HepG2 (cell line): ENCODE results near the gene IL1RAPL1. TPM values are rescaled to one million over a fixed set of nuclear protein-coding genes. Genes with fewer than 3 reads are reported as not detected.

Experiments used
- ATAC-seq: fragments of 200-7000 bp; cut with Tn5 transposase; 3 replicates; pipeline ENCODE4 v1.9.1; 2020; ENCODE audit warnings: mild to moderate bottlenecking, moderate library complexity
- BruUV-seq: library from RNA; stranded (reverse); fragments of 400-500 nt; replicated peaks from 2 replicates; lab custom pipeline; 2021; lab: Mats Ljungman, UMichigan
- CTCF ChIA-PET: fragments of 300-600 bp; formaldehyde crosslinking; extraction: SDS; loops from one replicate; lab custom pipeline; 2021; ENCODE audit warnings: low total read pairs, inconsistent platforms, low intra/inter-chr PET ratio; lab: Yijun Ruan, JAX
- POLR2A ChIA-PET: fragments of 350-600 bp; sonication (Branson Sonifier 250); formaldehyde crosslinking; loops from one replicate; lab custom pipeline; 2020; ENCODE audit warnings: antibody characterized with exemption, inconsistent platforms; lab: Yijun Ruan, JAX
- DNase-seq: peaks from one replicate; pipeline ENCODE4 v3.0.0-alpha.2; 2015; ENCODE audit warnings: low spot score
- FAIRE-seq: peaks from 3 replicates; lab custom pipeline; 2011; peaks lifted over from hg19 to GRCh38; lab: Jason Lieb, UNC
- H2AFZ ChIP-seq: one replicate; pipeline ENCODE4 v1.6.1; 2011; ENCODE audit warnings: low read length, inconsistent platforms
- H3K27ac ChIP-seq: fragments of 300-600 bp; 3 replicates; pipeline ENCODE4 v1.8.0; 2011; ENCODE audit warnings: mixed run types, mild to moderate bottlenecking, mixed read lengths, low read length, inconsistent platforms; ENCODE audit not compliant: insufficient read depth; ENCODE audit errors: extremely low read length
- H3K27me3 ChIP-seq, 2 experiments: fragments of 200-600 bp in 1 of 2; 2 replicates in 1 of 2; 3 replicates in 1 of 2; pipeline versions ENCODE4 v1.6.0 to v1.8.0; 2011; ENCODE audit warnings: low read length in 2 of 2, mild to moderate bottlenecking in 2 of 2, moderate library complexity in 2 of 2, inconsistent platforms in 1 of 2; ENCODE audit not compliant: insufficient read depth in 2 of 2, control insufficient read depth in 1 of 2
- H3K36me3 ChIP-seq, 2 experiments: fragments of 200-600 bp in 1 of 2; replicated peaks in 1 of 2; 2 replicates in 1 of 2; 3 replicates in 1 of 2; pipeline versions ENCODE4 v1.5.1 to v1.8.0; 2011; ENCODE audit warnings: low read length in 2 of 2, inconsistent platforms in 1 of 2; ENCODE audit not compliant: insufficient read depth in 2 of 2, control insufficient read depth in 1 of 2
- H3K4me1 ChIP-seq: 2 replicates; pipeline ENCODE4 v1.5.1; 2012; ENCODE audit warnings: low read length, inconsistent platforms; ENCODE audit not compliant: insufficient read depth
- H3K4me2 ChIP-seq: 2 replicates; pipeline ENCODE4 v1.6.0; 2011; ENCODE audit warnings: low read depth, low read length, inconsistent platforms
- H3K4me3 ChIP-seq, 3 experiments: fragments of 200-600 bp in 1 of 3; sonication (generic), shearing (Covaris generic) in 1 of 3; replicated peaks in 1 of 3; 2 replicates each; pipeline ENCODE4 v1.5.1; 2011 to 2016; ENCODE audit warnings: low read length in 3 of 3, inconsistent platforms in 2 of 3, low read depth in 2 of 3, mild to moderate bottlenecking in 2 of 3, control low read depth in 1 of 3, mixed read lengths in 1 of 3; ENCODE audit not compliant: insufficient read depth in 1 of 3
- H3K79me2 ChIP-seq: one replicate; pipeline ENCODE4 v1.6.1; 2011; ENCODE audit warnings: low read length, inconsistent platforms; ENCODE audit not compliant: insufficient read depth
- H3K9ac ChIP-seq: 2 replicates; pipeline ENCODE4 v1.6.0; 2011; ENCODE audit warnings: mild to moderate bottlenecking, low read depth, low read length, inconsistent platforms; ENCODE audit not compliant: insufficient read depth
- H3K9me3 ChIP-seq: 2 replicates; pipeline ENCODE4 v1.5.1; 2012; ENCODE audit warnings: mild to moderate bottlenecking, low read length
- H4K20me1 ChIP-seq: 2 replicates; pipeline ENCODE4 v1.6.0; 2011; ENCODE audit warnings: inconsistent platforms, mild to moderate bottlenecking, low read length, moderate library complexity; ENCODE audit not compliant: insufficient read depth
- KAT7 ChIP-seq: IDR thresholded peaks from 2 replicates; pipeline ENCODE4 v1.6.1; 2018; ENCODE audit warnings: borderline replicate concordance, missing compliant biosample characterization
- POLR2G ChIP-seq: fragments of 200-400 bp; formaldehyde crosslinking; IDR thresholded peaks from 2 replicates; pipeline ENCODE4 v1.6.1; 2018; ENCODE audit warnings: mild to moderate bottlenecking, low read depth, low read length, moderate library complexity
- ZHX2 ChIP-seq, 2 experiments: sonication (generic) in 1 of 2; formaldehyde crosslinking in 1 of 2; IDR thresholded peaks; 2 replicates each; pipeline versions ENCODE4 v1.6.1 to v1.9.0; 2014 to 2022; ENCODE audit warnings: antibody characterized with exemption in 1 of 2, borderline replicate concordance in 1 of 2, inconsistent platforms in 1 of 2, low read depth in 1 of 2, missing genetic modification reagents in 1 of 2
- ZNF329 ChIP-seq: sonication (generic); formaldehyde crosslinking; IDR thresholded peaks from 2 replicates; pipeline ENCODE4 v1.9.0; 2021; ENCODE audit warnings: low read depth, mild to moderate bottlenecking, missing genetic modification reagents
- ZSCAN29 ChIP-seq: sonication (generic); formaldehyde crosslinking; conservative IDR thresholded peaks from 2 replicates; pipeline ENCODE4 v1.4.0; 2020; ENCODE audit warnings: mild to moderate bottlenecking, missing genetic modification reagents
- ZUFSP ChIP-seq: sonication (generic); formaldehyde crosslinking; IDR thresholded peaks from 2 replicates; pipeline ENCODE4 v1.9.0; 2021; ENCODE audit warnings: missing genetic modification reagents, mild to moderate bottlenecking, borderline replicate concordance
- WGBS: methylation state at CpG from one replicate; pipeline ENCODE4 v1.1.6; 2017; ENCODE audit warnings: low lambda C conversion rate; 5-methylcytosine and 5-hydroxymethylcytosine counted together
- in situ Hi-C: cut with HindIII; loops from 2 replicates; pipeline ENCODE4 v1.10.0; 2017; ENCODE audit warnings: low pct_unique_long_range_greater_than_20kb; ENCODE audit not compliant: extremely low pct_ligation_motif_present
- intact Hi-C: fragments of 100-400 bp; cut with micrococcal nuclease; formaldehyde crosslinking; loops from one replicate; pipeline ENCODE4 v1.10.0; 2022; ENCODE audit not compliant: unreplicated experiment
- polyA plus RNA-seq, 8 experiments: library from polyadenylated mRNA; depleted of rRNA in 3 of 8; stranded (reverse) in 7 of 8; unstranded in 1 of 8; fragments of >200 nt; fragmentation: Illumina TruSeq in 4 of 8; extraction: Trizol in 4 of 8; gene quantifications; 2 replicates each; pipeline versions ENCODE4 v1.2.1 to v1.2.3, GENCODE V29; 2011 to 2016; ENCODE audit warnings: low read depth in 4 of 8, missing spikeins in 1 of 8, mixed read lengths in 1 of 8; ENCODE audit not compliant: insufficient read depth in 1 of 8
- total RNA-seq, 5 experiments: library from RNA; depleted of rRNA; stranded (reverse); fragments of >200 nt; fragmentation: Illumina TruSeq; extraction: Trizol; gene quantifications; 2 replicates each; pipeline ENCODE4 v1.2.3, GENCODE V29; 2016; ENCODE audit warnings: low read depth in 1 of 5
- TF ChIP-seq, protein P1 (sequence below): sonication (generic); formaldehyde crosslinking; IDR thresholded peaks from 2 replicates; pipeline ENCODE4 v1.4.0; 2020; ENCODE audit warnings: missing genetic modification reagents
- TF ChIP-seq, protein P2 (sequence below): sonication (generic); formaldehyde crosslinking; conservative IDR thresholded peaks from 2 replicates; pipeline ENCODE4 v1.8.0; 2022; ENCODE audit warnings: mild to moderate bottlenecking, moderate library complexity, missing genetic modification reagents
- TF ChIP-seq, protein P3 (sequence below): sonication (generic); formaldehyde crosslinking; IDR thresholded peaks from 2 replicates; pipeline ENCODE4 v1.4.0; 2020; ENCODE audit warnings: mild to moderate bottlenecking, low read depth, missing genetic modification reagents

Gene IL1RAPL1
- total and polyA plus RNA-seq, 2 of the 13 experiments (the other 11 are each of a cell fraction or from before 2014, with no cell fraction given), result 0.04 TPM; not detected in 1

DNA sequence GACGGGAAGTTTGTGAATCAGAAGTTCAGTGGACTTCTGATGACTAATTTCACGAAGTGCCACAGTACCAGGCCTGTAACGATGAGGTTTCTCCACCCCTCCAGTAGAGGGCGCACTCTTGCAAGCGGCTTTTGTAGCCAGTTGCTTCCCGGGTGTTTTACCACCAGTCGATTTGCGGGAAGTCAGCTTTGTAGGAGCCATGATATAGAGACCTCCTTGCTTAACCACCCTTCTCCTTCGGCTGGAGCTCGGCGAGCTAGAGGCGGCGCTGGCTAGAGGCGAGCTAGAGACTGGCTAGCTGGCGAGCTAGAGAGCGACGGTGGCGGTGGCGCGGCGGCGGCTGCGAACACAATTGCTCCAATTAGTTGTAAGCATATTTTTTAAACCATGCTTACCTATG, 72.0 kb downstream of the IL1RAPL1 start (continued):
- TF ChIP-seq ZHX2 (IDR thresholded peaks at IDR 0.05; ENCODE audit: low read depth) (no peak), ZHX2 (CRISPR knock-in tag; IDR thresholded peaks at IDR 0.05; ENCODE audit: borderline replicate concordance) (no peak), ZSCAN29 (CRISPR knock-in tag) (no peak)
- TF ChIP-seq, protein P1, sequence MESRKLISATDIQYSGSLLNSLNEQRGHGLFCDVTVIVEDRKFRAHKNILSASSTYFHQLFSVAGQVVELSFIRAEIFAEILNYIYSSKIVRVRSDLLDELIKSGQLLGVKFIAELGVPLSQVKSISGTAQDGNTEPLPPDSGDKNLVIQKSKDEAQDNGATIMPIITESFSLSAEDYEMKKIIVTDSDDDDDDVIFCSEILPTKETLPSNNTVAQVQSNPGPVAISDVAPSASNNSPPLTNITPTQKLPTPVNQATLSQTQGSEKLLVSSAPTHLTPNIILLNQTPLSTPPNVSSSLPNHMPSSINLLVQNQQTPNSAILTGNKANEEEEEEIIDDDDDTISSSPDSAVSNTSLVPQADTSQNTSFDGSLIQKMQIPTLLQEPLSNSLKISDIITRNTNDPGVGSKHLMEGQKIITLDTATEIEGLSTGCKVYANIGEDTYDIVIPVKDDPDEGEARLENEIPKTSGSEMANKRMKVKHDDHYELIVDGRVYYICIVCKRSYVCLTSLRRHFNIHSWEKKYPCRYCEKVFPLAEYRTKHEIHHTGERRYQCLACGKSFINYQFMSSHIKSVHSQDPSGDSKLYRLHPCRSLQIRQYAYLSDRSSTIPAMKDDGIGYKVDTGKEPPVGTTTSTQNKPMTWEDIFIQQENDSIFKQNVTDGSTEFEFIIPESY (CRISPR knock-in tag), result no peak

GRCh38 chrX:28665778-28666177, 78.5 kb downstream of the IL1RAPL1 start:
- no peak for DNase-seq
- H3K4me1 ChIP-seq, result no peaks in the 10 kb centered on the region
- no peak overlapping the region for H2AFZ ChIP-seq
- no peak overlapping the region for H3K27ac ChIP-seq
- ATAC-seq, result no peak
- intact Hi-C loops, result no loop called here
- H3K27me3 ChIP-seq, result no peaks in the 10 kb centered on the region
- no peak overlapping the region for H3K9ac ChIP-seq
- no peak overlapping the region for H3K4me3 ChIP-seq
- no peaks in the 10 kb centered on the region for H3K9me3 ChIP-seq
- ChIA-PET CTCF (no interaction called here), POLR2A (no interaction called here)
- in situ Hi-C loops, result no loop called here
- BruUV-seq, result no TSS peak
- no peaks in the 10 kb centered on the region for H3K79me2 ChIP-seq
- H3K4me2 ChIP-seq, result no peak overlapping the region
- no peaks in the 10 kb centered on the region for H4K20me1 ChIP-seq
- whole genome bisulfite sequencing, result 45% methylated on average over 3 of the region's 10 CpGs
- no peaks in the 10 kb centered on the region for H3K36me3 ChIP-seq
- FAIRE-seq, result no peak
- TF ChIP-seq KAT7 (CRISPR knock-in tag), result no peak
- TF ChIP-seq, protein P2, sequence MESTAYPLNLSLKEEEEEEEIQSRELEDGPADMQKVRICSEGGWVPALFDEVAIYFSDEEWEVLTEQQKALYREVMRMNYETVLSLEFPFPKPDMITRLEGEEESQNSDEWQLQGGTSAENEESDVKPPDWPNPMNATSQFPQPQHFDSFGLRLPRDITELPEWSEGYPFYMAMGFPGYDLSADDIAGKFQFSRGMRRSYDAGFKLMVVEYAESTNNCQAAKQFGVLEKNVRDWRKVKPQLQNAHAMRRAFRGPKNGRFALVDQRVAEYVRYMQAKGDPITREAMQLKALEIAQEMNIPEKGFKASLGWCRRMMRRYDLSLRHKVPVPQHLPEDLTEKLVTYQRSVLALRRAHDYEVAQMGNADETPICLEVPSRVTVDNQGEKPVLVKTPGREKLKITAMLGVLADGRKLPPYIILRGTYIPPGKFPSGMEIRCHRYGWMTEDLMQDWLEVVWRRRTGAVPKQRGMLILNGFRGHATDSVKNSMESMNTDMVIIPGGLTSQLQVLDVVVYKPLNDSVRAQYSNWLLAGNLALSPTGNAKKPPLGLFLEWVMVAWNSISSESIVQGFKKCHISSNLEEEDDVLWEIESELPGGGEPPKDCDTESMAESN (CRISPR knock-in tag), result no peak
- no peak for TF ChIP-seq ZUFSP
- TF ChIP-seq, protein P3, sequence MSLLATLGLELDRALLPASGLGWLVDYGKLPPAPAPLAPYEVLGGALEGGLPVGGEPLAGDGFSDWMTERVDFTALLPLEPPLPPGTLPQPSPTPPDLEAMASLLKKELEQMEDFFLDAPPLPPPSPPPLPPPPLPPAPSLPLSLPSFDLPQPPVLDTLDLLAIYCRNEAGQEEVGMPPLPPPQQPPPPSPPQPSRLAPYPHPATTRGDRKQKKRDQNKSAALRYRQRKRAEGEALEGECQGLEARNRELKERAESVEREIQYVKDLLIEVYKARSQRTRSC (CRISPR knock-in tag), result no peak
- no peak for TF ChIP-seq POLR2G
- TF ChIP-seq ZNF329 (CRISPR knock-in tag), result no peak
